Activated CD4-positive, CD25-positive, alpha-beta regulatory T cell treated with anti-CD3 and anti-CD28 coated beads, Interleukin-2, amount 50 U/mL, for 24 hours (primary cell): ENCODE measurements around the gene SHQ1.
A peak's percentile ranks its signal among the peaks of the same experiment; 100 is the strongest.

Experiments
- ATAC-seq, 2 donors: fragments of 150-1000 bp; cut with Tn5 transposase; one replicate each; pipeline ENCODE4 v1.10.0; 2021; ENCODE audit warnings: mild to moderate bottlenecking in 1 of 2, moderate library complexity in 1 of 2

SHQ1 gene

GRCh38 chr3:72847751-72848702, at the start of gene SHQ1:
SHQ1 (minus strand) TSS chr3:72848445; CDS start chr3:72848340, 105 bp downstream.
- ATAC-seq = peak; percentile 91 to 94

GRCh38 chr3:72897758-72898007, 49.4 kb upstream of the SHQ1 start:
- ATAC-seq = no peak

- ATAC-seq = no peak
These were observed 48.9 kb upstream of the SHQ1 start for GRCh38 chr3:72896996-72897757.

GRCh38 chr3:72894976-72895552, 46.8 kb upstream of the SHQ1 start:
- ATAC-seq = no peak

- ATAC-seq = no peak
These were observed 44.6 kb upstream of the SHQ1 start for GRCh38 chr3:72892870-72893269.

GRCh38 chr3:72892081-72892775, 44.0 kb upstream of the SHQ1 start:
- no peak for ATAC-seq

GRCh38 chr3:72891053-72891855, 43.0 kb upstream of the SHQ1 start:
- ATAC-seq = no peak

- ATAC-seq = no peak
These were observed 42.1 kb upstream of the SHQ1 start for GRCh38 chr3:72890166-72890925.

GRCh38 chr3:72889310-72890165, 41.3 kb upstream of the SHQ1 start:
- ATAC-seq = no peak

GRCh38 chr3:72888546-72889309, 40.5 kb upstream of the SHQ1 start:
- no peak for ATAC-seq

GRCh38 chr3:72887705-72888545, 39.7 kb upstream of the SHQ1 start, which contains the start of gene GXYLT2:
GXYLT2 (plus strand) TSS chr3:72888046; CDS start chr3:72888234, 188 bp downstream.
- ATAC-seq = peak; percentile 72 to 73

- ATAC-seq = no peak
These were observed 39.1 kb upstream of the SHQ1 start for GRCh38 chr3:72887343-72887704.

- ATAC-seq = no peak
These were observed 23.9 kb upstream of the SHQ1 start for GRCh38 chr3:72872183-72872582.

GRCh38 chr3:72862314-72863090, 14.3 kb upstream of the SHQ1 start:
- no peak for ATAC-seq

GRCh38 chr3:72860846-72861245, 12.6 kb upstream of the SHQ1 start:
- no peak for ATAC-seq

GRCh38 chr3:72860053-72860452, 11.8 kb upstream of the SHQ1 start:
- ATAC-seq = no peak

- ATAC-seq = no peak
These were observed 6.8 kb upstream of the SHQ1 start for GRCh38 chr3:72855001-72855400.

GRCh38 chr3:72848703-72849081, 447 bp upstream of the SHQ1 start:
- ATAC-seq = peak; percentile 39 to 47
